Fibroblast of skin of left quadriceps (primary cell): ENCODE results near the gene SLC5A1.
"Not testable (repeated sequence)": the region's sequence is repeated elsewhere in the genome, so short reads cannot be mapped to it uniquely, and the experiment has no call there.

Experiments used
- DNase-seq, 2 experiments: peaks; one replicate each; pipeline ENCODE4 v3.0.0-alpha.2; 2013; ENCODE audit warnings: low read depth in 2 of 2

The SLC5A1 gene

GRCh38 chr22:32144496-32145274 is 101.6 kb downstream of the SLC5A1 start:
- no peak for DNase-seq

- not testable (repeated sequence) for DNase-seq
These were observed 104.1 kb downstream of the SLC5A1 start for GRCh38 chr22:32147128-32147527.

GRCh38 chr22:32148372-32148771 is 105.3 kb downstream of the SLC5A1 start:
- DNase-seq: not testable (repeated sequence)

- not testable (repeated sequence) for DNase-seq
These were observed 107.6 kb downstream of the SLC5A1 start for GRCh38 chr22:32150647-32151046.

GRCh38 chr22:32151641-32152040 is 108.6 kb downstream of the SLC5A1 start:
- DNase-seq: not testable (repeated sequence)

- not testable (repeated sequence) for DNase-seq
These were observed 111.7 kb downstream of the SLC5A1 start for GRCh38 chr22:32154727-32155126.

GRCh38 chr22:32157632-32158031 is 114.6 kb downstream of the SLC5A1 start:
- DNase-seq: not testable (repeated sequence)

GRCh38 chr22:32158712-32159533 is 115.9 kb downstream of the SLC5A1 start, which contains the start of gene C22orf42:
Gene C22orf42, minus strand, starts transcription at chr22:32159303. Its CDS starts 88 bp downstream, at chr22:32159215.
- no peak for DNase-seq

- not testable (repeated sequence) for DNase-seq
These were observed 117.3 kb downstream of the SLC5A1 start for GRCh38 chr22:32160411-32160810.
